HG03066 (cell line): ENCODE results near the gene TEX35.

Experiments
- ATAC-seq: cut with Tn5 transposase; IDR thresholded peaks from one replicate; pipeline ENCODE4 v1.9.1; 2021; ENCODE audit warnings: low read depth; ENCODE audit not compliant: unreplicated experiment

The TEX35 gene

GRCh38 chr1:178571807-178572206 is 58.9 kb downstream of the TEX35 start:
- ATAC-seq = no peak
